ENCODE data around the gene OTOP3. TPM values are rescaled to one million over a fixed set of nuclear protein-coding genes. Genes with fewer than 3 reads are reported as not detected.
A peak's percentile ranks its signal among the peaks of the same experiment; 100 is the strongest.

The OTOP3 gene
- total RNA-seq, 1 experiment from 2014 or later: not detected

DNA sequence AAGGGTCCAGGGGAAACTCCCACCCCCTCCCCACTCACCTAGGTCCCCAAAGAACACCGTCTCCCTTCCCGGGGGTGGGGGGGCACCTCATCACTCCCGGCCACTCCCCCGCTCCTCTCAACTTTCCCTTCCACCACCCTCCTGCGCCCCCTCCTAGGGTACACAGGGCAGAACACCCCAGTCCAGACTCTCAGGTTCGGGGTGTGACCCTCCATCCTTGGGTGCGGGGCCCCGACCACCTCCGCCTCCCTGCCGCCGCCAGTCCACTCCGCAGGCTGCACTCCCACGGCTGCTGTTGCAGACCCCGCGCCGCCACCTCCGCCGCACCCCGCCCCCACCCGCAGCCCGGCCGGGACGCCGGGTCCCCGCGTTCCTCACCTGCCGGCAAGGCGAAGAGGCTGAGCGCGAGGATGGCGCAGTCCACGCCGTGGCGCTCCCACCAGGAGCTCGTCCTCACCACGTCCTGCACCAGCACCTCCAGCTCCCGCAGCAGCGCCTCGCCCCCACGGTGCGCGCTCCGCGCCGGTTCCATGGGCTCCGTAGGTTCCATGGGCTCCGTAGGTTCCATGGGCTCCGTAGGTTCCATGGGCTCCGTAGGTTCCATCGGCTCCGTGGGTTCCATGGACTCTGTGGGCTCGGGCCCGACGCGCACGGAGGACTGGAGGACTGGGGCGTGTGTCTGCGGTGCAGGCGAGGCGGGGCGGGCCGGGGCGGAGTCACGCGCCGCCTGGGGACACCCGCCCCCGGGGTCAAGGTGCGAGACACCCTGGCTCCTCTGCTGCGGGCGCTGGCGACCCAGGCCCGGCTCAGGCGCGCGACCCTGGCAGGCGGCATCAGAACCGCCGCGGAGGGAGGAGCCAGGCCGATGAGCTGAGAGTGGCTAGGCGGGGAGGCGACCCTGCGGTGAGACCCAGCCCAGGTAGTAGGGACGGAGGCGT, 42.5 kb upstream of the OTOP3 start, which contains the start of gene FADS6 (continued):
- TF ChIP-seq PREB (CRISPR knock-in tag; IDR thresholded peaks at IDR 0.05; ENCODE audit: borderline replicate concordance) (no peak), ZNF317 (CRISPR knock-in tag; IDR thresholded peaks at IDR 0.05; ENCODE audit: borderline replicate concordance, low read depth) (peak; percentile 74; the same call in 1 of the 2 replicates), FOXJ3 (CRISPR knock-in tag; IDR thresholded peaks at IDR 0.05; ENCODE audit: borderline replicate concordance) (no peak), EMX1 (CRISPR knock-in tag; IDR thresholded peaks at IDR 0.05) (no peak), TCF7 (CRISPR knock-in tag; IDR thresholded peaks at IDR 0.05; ENCODE audit: low read depth) (no peak), SMAD3 (CRISPR knock-in tag; IDR thresholded peaks at IDR 0.05; ENCODE audit: borderline replicate concordance) (no peak), ZNF138 (CRISPR knock-in tag; conservative IDR thresholded peaks at IDR 0.05) (0 out of 2 replicates have a peak, but pooled peaks have one; percentile 60), NR3C1 (CRISPR knock-in tag; conservative IDR thresholded peaks at IDR 0.05; ENCODE audit: low read depth) (0 out of 2 replicates have a peak, but pooled peaks have one; percentile 69), MXD4 (CRISPR knock-in tag; IDR thresholded peaks at IDR 0.05; ENCODE audit: borderline replicate concordance) (no peak), AFF4 (CRISPR knock-in tag; IDR thresholded peaks at IDR 0.05; ENCODE audit: borderline replicate concordance) (no peak), ZNF423 (CRISPR knock-in tag; IDR thresholded peaks at IDR 0.05) (no peak), NFE2L1 (CRISPR knock-in tag; IDR thresholded peaks at IDR 0.05) (no peak), RELA (CRISPR knock-in tag; IDR thresholded peaks at IDR 0.05; ENCODE audit: borderline replicate concordance) (peak; percentile 40; the same call in 1 of the 2 replicates), NR1H2 (CRISPR knock-in tag; IDR thresholded peaks at IDR 0.05) (no peak), ZBTB21 (CRISPR knock-in tag; IDR thresholded peaks at IDR 0.05; ENCODE audit: borderline replicate concordance) (peak; percentile 15; the same call in 1 of the 2 replicates), TEAD4 (CRISPR knock-in tag; IDR thresholded peaks at IDR 0.05) (no peak), USF1 (CRISPR knock-in tag; IDR thresholded peaks at IDR 0.05) (no peak), KAT7 (CRISPR knock-in tag; IDR thresholded peaks at IDR 0.05; ENCODE audit: borderline replicate concordance) (no peak), ZNF232 (CRISPR knock-in tag; IDR thresholded peaks at IDR 0.05) (no peak), JUN (CRISPR knock-in tag; IDR thresholded peaks at IDR 0.05) (no peak)
- TF ChIP-seq, protein P1, sequence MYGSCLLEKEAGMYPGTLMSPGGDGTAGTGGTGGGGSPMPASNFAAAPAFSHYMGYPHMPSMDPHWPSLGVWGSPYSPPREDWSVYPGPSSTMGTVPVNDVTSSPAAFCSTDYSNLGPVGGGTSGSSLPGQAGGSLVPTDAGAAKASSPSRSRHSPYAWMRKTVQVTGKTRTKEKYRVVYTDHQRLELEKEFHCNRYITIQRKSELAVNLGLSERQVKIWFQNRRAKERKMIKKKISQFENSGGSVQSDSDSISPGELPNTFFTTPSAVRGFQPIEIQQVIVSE (CRISPR knock-in tag; IDR thresholded peaks at IDR 0.05; ENCODE audit: borderline replicate concordance): no peak
- TF ChIP-seq, protein P2, sequence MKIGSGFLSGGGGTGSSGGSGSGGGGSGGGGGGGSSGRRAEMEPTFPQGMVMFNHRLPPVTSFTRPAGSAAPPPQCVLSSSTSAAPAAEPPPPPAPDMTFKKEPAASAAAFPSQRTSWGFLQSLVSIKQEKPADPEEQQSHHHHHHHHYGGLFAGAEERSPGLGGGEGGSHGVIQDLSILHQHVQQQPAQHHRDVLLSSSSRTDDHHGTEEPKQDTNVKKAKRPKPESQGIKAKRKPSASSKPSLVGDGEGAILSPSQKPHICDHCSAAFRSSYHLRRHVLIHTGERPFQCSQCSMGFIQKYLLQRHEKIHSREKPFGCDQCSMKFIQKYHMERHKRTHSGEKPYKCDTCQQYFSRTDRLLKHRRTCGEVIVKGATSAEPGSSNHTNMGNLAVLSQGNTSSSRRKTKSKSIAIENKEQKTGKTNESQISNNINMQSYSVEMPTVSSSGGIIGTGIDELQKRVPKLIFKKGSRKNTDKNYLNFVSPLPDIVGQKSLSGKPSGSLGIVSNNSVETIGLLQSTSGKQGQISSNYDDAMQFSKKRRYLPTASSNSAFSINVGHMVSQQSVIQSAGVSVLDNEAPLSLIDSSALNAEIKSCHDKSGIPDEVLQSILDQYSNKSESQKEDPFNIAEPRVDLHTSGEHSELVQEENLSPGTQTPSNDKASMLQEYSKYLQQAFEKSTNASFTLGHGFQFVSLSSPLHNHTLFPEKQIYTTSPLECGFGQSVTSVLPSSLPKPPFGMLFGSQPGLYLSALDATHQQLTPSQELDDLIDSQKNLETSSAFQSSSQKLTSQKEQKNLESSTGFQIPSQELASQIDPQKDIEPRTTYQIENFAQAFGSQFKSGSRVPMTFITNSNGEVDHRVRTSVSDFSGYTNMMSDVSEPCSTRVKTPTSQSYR (CRISPR knock-in tag; IDR thresholded peaks at IDR 0.05): 0 out of 2 replicates have a peak, but pooled peaks have one; percentile 45
- TF ChIP-seq, protein P3, sequence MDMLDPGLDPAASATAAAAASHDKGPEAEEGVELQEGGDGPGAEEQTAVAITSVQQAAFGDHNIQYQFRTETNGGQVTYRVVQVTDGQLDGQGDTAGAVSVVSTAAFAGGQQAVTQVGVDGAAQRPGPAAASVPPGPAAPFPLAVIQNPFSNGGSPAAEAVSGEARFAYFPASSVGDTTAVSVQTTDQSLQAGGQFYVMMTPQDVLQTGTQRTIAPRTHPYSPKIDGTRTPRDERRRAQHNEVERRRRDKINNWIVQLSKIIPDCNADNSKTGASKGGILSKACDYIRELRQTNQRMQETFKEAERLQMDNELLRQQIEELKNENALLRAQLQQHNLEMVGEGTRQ (CRISPR knock-in tag; IDR thresholded peaks at IDR 0.05): peak; percentile 53; the same call in 1 of the 2 replicates
- TF ChIP-seq, protein P4, sequence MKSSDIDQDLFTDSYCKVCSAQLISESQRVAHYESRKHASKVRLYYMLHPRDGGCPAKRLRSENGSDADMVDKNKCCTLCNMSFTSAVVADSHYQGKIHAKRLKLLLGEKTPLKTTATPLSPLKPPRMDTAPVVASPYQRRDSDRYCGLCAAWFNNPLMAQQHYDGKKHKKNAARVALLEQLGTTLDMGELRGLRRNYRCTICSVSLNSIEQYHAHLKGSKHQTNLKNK (CRISPR knock-in tag; IDR thresholded peaks at IDR 0.05): no peak
- TF ChIP-seq, protein P5, sequence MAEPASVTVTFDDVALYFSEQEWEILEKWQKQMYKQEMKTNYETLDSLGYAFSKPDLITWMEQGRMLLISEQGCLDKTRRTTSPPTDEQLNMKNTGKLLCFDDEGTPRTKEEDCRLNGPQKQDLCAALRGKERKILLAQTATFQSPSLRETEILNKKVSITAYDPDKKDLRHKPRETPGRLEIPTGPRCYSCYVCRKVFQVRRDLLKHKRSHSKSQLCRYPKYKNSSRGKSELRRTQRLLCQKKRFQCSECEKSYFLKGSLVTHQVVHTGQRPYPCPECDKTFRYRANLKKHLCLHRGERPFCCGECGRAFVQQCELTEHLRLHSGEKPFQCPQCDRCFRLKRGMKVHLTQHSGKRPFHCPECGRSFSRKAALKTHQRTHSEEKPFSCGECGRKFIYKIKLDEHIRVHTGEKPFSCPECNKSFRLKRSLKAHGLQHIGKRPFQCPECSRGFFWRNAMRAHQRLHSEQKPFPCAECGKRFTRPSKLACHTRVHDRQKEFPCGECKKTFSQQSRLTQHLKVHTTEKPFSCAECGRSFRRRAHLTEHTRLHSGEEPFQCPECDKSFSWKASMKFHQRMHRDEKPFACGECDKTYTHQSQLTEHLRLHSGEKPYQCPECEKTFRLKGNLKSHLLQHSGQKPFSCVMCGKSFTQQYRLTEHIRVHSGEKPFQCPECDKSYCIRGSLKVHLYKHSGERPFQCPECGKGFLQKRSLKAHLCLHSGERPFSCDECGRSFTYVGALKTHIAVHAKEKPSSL (CRISPR knock-in tag; conservative IDR thresholded peaks at IDR 0.05): no peak
